ENCODE results near the gene ARID2. TPM values are rescaled to one million over a fixed set of nuclear protein-coding genes. Genes with fewer than 3 reads are reported as not detected.

Gene ARID2
- total RNA-seq, 2 donors from 2014 or later, result 19.1 to 26.2 TPM

- DNase-seq (no peak), ATAC-seq (no peak)
- Histone ChIP-seq H3K27ac (no peak overlapping the region), H3K4me3 (no peak overlapping the region), H3K4me1 (no peaks in the 10 kb centered on the region), H3K36me3 (replicated peaks in 1 of 2; ENCODE audit: insufficient read depth in 1 of 2, low read depth in 2 of 2) (peaks cover 8 to 11% of the 10 kb centered on the region in 2 donors), H3K27me3 (no peaks in the 10 kb centered on the region), H3K9me3 (no peaks in the 10 kb centered on the region)
- intact Hi-C loops (cut with DNase I), result no loop called here
- WGBS, 2 donors, result 93 to 96% methylated on average over 1 of the region's 1 CpG
- TF ChIP-seq CTCF (IDR thresholded peaks at IDR 0.05) (no peak), POLR2A (IDR thresholded peaks at IDR 0.05) (no peak)
Observed at GRCh38 chr12:45834809-45835208, 105.3 kb downstream of the ARID2 start.

GRCh38 chr12:45839917-45840316 is 110.4 kb downstream of the ARID2 start:
- Histone ChIP-seq H3K4me1 (no peaks in the 10 kb centered on the region), H3K27ac (no peak overlapping the region), H3K36me3 (replicated peaks in 1 of 2; ENCODE audit: insufficient read depth in 1 of 2, low read depth in 2 of 2) (peaks cover 8 to 16% of the 10 kb centered on the region in 2 donors), H3K9me3 (no peaks in the 10 kb centered on the region), H3K4me3 (no peak overlapping the region), H3K27me3 (no peaks in the 10 kb centered on the region)
- TF ChIP-seq POLR2A (IDR thresholded peaks at IDR 0.05) (no peak), CTCF (IDR thresholded peaks at IDR 0.05) (no peak)
- WGBS, 2 donors, result 95 to 97% methylated on average over 1 of the region's 1 CpG
- intact Hi-C loops (cut with DNase I), result no loop called here
- ATAC-seq (no peak), DNase-seq (no peak)

GRCh38 chr12:45849289-45849688 is 119.8 kb downstream of the ARID2 start:
- intact Hi-C loops (cut with DNase I), result no loop called here
- Histone ChIP-seq H3K9me3 (no peaks in the 10 kb centered on the region), H3K4me3 (no peak overlapping the region), H3K36me3 (replicated peaks in 1 of 2; ENCODE audit: insufficient read depth in 1 of 2, low read depth in 2 of 2) (peaks cover 0 to 24% of the 10 kb centered on the region in 2 donors), H3K27me3 (no peaks in the 10 kb centered on the region), H3K27ac (no peak overlapping the region), H3K4me1 (no peaks in the 10 kb centered on the region)
- TF ChIP-seq CTCF (IDR thresholded peaks at IDR 0.05) (no peak), POLR2A (IDR thresholded peaks at IDR 0.05) (no peak)
- 64 to 70% methylated on average over 3 of the region's 3 CpGs for WGBS, 2 donors
- DNase-seq (no peak), ATAC-seq (no peak)

- no peak overlapping the region for H3K27ac ChIP-seq
- intact Hi-C loops (cut with DNase I), result no loop called here
- H3K9me3 ChIP-seq, result no peaks in the 10 kb centered on the region
- DNase-seq, result no peak
- peaks cover 0 to 23% of the 10 kb centered on the region in 2 donors for H3K36me3 ChIP-seq (replicated peaks in 1 of 2; ENCODE audit: insufficient read depth in 1 of 2, low read depth in 2 of 2)
- no peaks in the 10 kb centered on the region for H3K4me1 ChIP-seq
- ATAC-seq, result no peak
- no peak for TF ChIP-seq CTCF (IDR thresholded peaks at IDR 0.05)
- TF ChIP-seq POLR2A (IDR thresholded peaks at IDR 0.05), result no peak
- H3K4me3 ChIP-seq, result no peak overlapping the region
- no peaks in the 10 kb centered on the region for H3K27me3 ChIP-seq
Observed at GRCh38 chr12:45850302-45850701, 120.8 kb downstream of the ARID2 start.

GRCh38 chr12:45852508-45852907 is 123.0 kb downstream of the ARID2 start:
- peaks cover 0 to 23% of the 10 kb centered on the region in 2 donors for H3K36me3 ChIP-seq (replicated peaks in 1 of 2; ENCODE audit: insufficient read depth in 1 of 2, low read depth in 2 of 2)
- no peaks in the 10 kb centered on the region for H3K9me3 ChIP-seq
- 93 to 98% methylated on average over 7 of the region's 7 CpGs for WGBS, 2 donors
- H3K27me3 ChIP-seq, result no peaks in the 10 kb centered on the region
- H3K27ac ChIP-seq, result no peak overlapping the region
- TF ChIP-seq POLR2A (IDR thresholded peaks at IDR 0.05) (no peak), CTCF (IDR thresholded peaks at IDR 0.05) (no peak)
- intact Hi-C loops (cut with DNase I), result no loop called here
- DNase-seq (no peak), ATAC-seq (no peak)
- H3K4me1 ChIP-seq, result no peaks in the 10 kb centered on the region
- H3K4me3 ChIP-seq, result no peak overlapping the region

Data from body of pancreas (tissue), 4 donors.